Colonic mucosa (tissue), 4 donors: ENCODE data around the gene FXYD4. TPM values are rescaled to one million over a fixed set of nuclear protein-coding genes. Genes with fewer than 3 reads are reported as not detected.
"Not testable (repeated sequence)": the region's sequence is repeated elsewhere in the genome, so short reads cannot be mapped to it uniquely, and the experiment has no call there.

Experiments used
- DNase-seq: peaks from one replicate; pipeline ENCODE4 v3.0.0-alpha.2; 2020
- H3K27ac ChIP-seq: fragments of 200-600 bp; one replicate; pipeline ENCODE4 v1.8.0; 2021
- H3K27me3 ChIP-seq: fragments of 200-600 bp; one replicate; pipeline ENCODE4 v1.8.0; 2021
- H3K36me3 ChIP-seq: fragments of 200-600 bp; one replicate; pipeline ENCODE4 v1.8.0; 2021
- H3K4me1 ChIP-seq: fragments of 200-600 bp; one replicate; pipeline ENCODE4 v1.8.0; 2021; ENCODE audit warnings: mild to moderate bottlenecking
- H3K4me3 ChIP-seq: fragments of 200-600 bp; one replicate; pipeline ENCODE4 v1.8.0; 2021
- H3K9ac ChIP-seq, 2 donors: one replicate each; pipeline ENCODE4 v1.7.0; 2013; ENCODE audit warnings: control low read depth in 2 of 2, low read depth in 2 of 2, low read length in 2 of 2
- H3K9me3 ChIP-seq: fragments of 200-600 bp; one replicate; pipeline ENCODE4 v1.8.0; 2021
- intact Hi-C: fragments of 100-400 bp; cut with DNase I; formaldehyde crosslinking; loops from one replicate; pipeline ENCODE4 v1.14.1; 2022
- total RNA-seq, 2 donors: library from RNA; stranded (reverse); fragmentation: NEBNext Ultra II Directional in 1 of 2; extraction: Animal tissue kit (Norgen Biotek cat#: 25700) in 1 of 2; gene quantifications; one replicate each; pipeline ENCODE4 v1.2.1, GENCODE V29; 2021
- TF ChIP-seq, protein P1 (sequence below): fragments of 200-600 bp; IDR thresholded peaks from one replicate; pipeline ENCODE4 v1.8.0; 2022; ENCODE audit warnings: antibody characterized with exemption, mild to moderate bottlenecking
- donor health status: healthy.
- donor health status: DM: no; HTN: no; CAD: no.
- donor health status: DM: no; HTN: no; CAD: no.

The FXYD4 gene
- total RNA-seq, 2 donors from 2014 or later = 0.98 TPM; not detected in 1

DNA sequence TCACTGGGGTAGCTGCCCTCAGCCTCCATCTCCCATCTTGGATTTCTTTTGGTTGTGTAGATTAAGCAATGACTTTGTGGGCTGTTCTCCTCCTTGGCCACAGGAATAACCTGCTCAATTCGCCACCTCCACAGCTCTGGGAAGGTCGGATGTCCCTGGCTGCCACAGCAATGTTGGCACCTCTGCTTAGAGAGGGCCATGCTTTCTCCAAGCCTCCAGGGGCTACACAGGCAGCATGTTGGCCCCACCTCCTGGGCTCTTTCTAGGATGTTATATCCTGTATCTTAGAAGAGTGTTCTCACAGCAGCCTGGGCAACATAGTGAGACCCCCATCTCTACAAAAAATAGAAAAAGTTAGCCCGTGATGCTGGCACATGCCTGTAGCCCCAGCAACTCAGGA lies 35.4 kb upstream of the FXYD4 start:
- H3K36me3 ChIP-seq = no peaks in the 10 kb centered on the region
- no peak overlapping the region for H3K4me3 ChIP-seq
- intact Hi-C loops = no loop called here
- no peak for DNase-seq
- no peak overlapping the region for H3K27ac ChIP-seq
- no peaks in the 10 kb centered on the region for H3K4me1 ChIP-seq
- H3K9me3 ChIP-seq = no peaks in the 10 kb centered on the region
- TF ChIP-seq, protein P1, sequence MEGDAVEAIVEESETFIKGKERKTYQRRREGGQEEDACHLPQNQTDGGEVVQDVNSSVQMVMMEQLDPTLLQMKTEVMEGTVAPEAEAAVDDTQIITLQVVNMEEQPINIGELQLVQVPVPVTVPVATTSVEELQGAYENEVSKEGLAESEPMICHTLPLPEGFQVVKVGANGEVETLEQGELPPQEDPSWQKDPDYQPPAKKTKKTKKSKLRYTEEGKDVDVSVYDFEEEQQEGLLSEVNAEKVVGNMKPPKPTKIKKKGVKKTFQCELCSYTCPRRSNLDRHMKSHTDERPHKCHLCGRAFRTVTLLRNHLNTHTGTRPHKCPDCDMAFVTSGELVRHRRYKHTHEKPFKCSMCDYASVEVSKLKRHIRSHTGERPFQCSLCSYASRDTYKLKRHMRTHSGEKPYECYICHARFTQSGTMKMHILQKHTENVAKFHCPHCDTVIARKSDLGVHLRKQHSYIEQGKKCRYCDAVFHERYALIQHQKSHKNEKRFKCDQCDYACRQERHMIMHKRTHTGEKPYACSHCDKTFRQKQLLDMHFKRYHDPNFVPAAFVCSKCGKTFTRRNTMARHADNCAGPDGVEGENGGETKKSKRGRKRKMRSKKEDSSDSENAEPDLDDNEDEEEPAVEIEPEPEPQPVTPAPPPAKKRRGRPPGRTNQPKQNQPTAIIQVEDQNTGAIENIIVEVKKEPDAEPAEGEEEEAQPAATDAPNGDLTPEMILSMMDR = no peak
- H3K9ac ChIP-seq = no peak overlapping the region
- no peaks in the 10 kb centered on the region for H3K27me3 ChIP-seq

DNA sequence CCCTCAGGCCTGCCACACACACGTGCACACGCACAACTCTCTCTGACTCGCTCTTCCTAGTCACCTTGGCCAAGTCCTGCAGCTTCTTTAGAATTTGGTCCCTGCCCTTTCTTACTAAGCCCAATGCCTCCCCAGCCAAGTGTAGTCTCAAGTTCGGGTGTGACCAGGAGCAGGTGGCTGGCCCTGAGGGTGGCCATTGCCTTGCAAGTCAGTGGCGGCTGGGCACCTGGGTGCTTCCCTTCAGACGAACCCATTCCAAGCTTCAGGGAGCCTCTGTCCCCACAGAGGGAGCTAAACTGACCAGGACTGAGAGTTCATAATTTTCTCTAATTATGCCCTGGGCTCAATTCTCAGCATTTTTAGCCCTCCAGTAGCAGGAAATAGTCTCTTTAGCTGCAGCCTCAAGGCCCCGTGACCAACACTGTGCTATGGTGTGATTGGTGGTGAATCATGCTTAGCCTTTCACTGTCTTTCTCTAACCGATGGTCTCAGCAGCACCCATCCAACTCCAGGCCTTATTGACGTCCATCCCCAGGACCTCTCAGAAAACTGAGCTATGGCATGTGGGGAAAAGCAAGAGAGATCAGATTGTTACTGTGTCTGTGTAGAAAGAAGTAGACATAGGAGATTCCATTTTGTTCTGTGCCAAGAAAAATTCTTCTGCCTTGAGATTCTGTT lies 34.7 kb upstream of the FXYD4 start:
- DNase-seq = no peak

DNA sequence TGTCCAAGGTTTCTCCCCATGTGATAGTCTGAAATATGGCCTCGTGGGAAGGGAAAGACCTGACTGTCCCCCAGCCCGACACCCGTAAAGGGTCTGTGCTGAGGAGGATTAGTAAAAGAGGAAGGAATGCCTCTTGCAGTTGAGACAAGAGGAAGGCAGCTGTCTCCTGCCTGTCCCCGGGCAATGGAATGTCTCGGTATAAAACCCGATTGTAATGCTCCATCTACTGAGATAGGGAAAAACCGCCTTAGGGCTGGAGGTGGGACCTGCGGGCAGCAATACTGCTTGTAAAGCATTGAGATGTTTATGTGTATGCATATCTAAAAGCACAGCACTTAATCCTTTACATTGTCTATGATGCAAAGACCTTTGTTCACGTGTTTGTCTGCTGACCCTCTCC lies 33.9 kb upstream of the FXYD4 start:
- not testable (repeated sequence) for H3K27ac ChIP-seq

More for the DNA sequence above, 34.7 kb upstream of the FXYD4 start:
- no peaks in the 10 kb centered on the region for H3K4me1 ChIP-seq
- no peak overlapping the region for H3K27ac ChIP-seq
- H3K36me3 ChIP-seq = no peaks in the 10 kb centered on the region
- no peaks in the 10 kb centered on the region for H3K9me3 ChIP-seq
- no peak overlapping the region for H3K9ac ChIP-seq
- intact Hi-C loops = no loop called here
- TF ChIP-seq, protein P1 = no peak
- H3K27me3 ChIP-seq = no peaks in the 10 kb centered on the region
- H3K4me3 ChIP-seq = no peak overlapping the region

DNA sequence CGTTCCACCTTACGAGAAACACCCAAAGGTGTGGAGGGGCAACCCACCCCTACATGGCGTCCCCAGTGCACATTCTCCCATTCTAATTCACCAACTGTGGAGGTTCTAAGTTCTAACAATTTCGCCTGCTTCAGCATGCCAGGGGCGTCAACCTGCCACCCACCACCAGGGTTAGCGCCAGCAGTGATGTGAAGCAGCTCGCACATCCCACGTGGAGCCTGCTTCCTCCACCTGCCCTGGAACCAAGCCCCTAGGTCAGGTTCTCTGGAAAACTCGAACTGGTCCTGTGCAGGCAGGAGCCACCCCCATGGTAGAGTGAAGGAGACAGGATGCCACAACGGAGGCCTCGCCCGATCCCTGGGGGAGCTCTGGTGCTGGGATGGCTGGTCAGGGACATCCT lies 33.3 kb upstream of the FXYD4 start:
- no peaks in the 10 kb centered on the region for H3K27me3 ChIP-seq
- intact Hi-C loops = no loop called here
- DNase-seq = no peak
- no peaks in the 10 kb centered on the region for H3K4me1 ChIP-seq
- no peaks in the 10 kb centered on the region for H3K9me3 ChIP-seq
- TF ChIP-seq, protein P1 = no peak
- no peak overlapping the region for H3K9ac ChIP-seq
- no peak overlapping the region for H3K4me3 ChIP-seq
- no peaks in the 10 kb centered on the region for H3K36me3 ChIP-seq
- H3K27ac ChIP-seq = no peak overlapping the region

More for the DNA sequence above, 33.9 kb upstream of the FXYD4 start:
- H3K4me1 ChIP-seq, H3K4me3 ChIP-seq, H3K36me3 ChIP-seq, H3K9me3 ChIP-seq, DNase-seq, intact Hi-C loops, H3K27me3 ChIP-seq, H3K9ac ChIP-seq: not testable (repeated sequence)

DNA sequence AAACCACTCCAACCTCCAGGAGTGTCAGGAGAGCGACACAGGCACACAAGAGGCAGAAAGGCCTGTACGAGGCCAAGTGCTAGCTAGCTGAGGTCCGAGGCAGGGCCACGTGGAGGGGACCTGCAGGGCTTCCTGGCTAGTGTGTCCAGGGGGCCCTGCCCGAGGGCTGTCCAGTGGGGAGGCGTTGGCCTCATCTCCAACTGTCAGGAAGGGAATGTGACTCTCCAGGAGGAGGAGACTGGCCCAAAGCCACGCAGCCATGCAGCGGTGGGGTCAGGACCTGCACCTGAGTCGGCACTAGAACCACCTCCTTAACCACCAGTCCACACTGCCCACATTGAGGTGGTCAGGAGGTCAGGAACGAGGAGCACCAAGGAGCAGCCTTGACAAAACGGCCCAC lies 32.3 kb upstream of the FXYD4 start:
- Histone ChIP-seq H3K4me1 (no peaks in the 10 kb centered on the region), H3K4me3 (no peak overlapping the region), H3K36me3 (no peaks in the 10 kb centered on the region), H3K27ac (no peak overlapping the region), H3K9me3 (no peaks in the 10 kb centered on the region), H3K27me3 (no peaks in the 10 kb centered on the region), H3K9ac (no peak overlapping the region)
- intact Hi-C loops = no loop called here
- no peak for DNase-seq
- TF ChIP-seq, protein P1 = no peak

DNA sequence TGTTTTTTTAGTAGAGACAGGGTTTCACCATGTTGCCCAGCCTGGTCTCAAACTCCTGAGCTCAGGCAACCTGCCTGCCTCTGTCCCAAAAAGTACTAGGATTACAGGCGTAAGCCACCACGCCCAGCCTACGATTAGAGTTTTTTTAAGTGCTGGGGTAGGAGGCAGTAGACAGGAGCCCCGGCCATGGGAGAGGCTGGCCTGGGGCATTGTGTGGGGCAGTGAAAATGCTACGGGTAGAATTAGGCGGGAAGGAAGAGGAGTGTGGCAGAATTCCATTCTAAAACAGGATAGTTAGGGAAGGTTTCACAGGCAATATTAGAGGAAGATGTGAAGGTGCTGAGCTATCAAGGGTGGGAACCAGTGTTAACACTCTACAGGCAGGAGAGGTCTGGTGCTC lies 31.3 kb upstream of the FXYD4 start:
- intact Hi-C loops = no loop called here
- Histone ChIP-seq H3K27ac (no peak overlapping the region), H3K36me3 (no peaks in the 10 kb centered on the region), H3K9me3 (no peaks in the 10 kb centered on the region), H3K4me1 (no peaks in the 10 kb centered on the region), H3K9ac (no peak overlapping the region), H3K27me3 (no peaks in the 10 kb centered on the region), H3K4me3 (no peak overlapping the region)
- TF ChIP-seq, protein P1 = no peak
- no peak for DNase-seq
